ENCODE results near the gene ZNF862. TPM values are rescaled to one million over a fixed set of nuclear protein-coding genes. Genes with fewer than 3 reads are reported as not detected.

Gene ZNF862
- total RNA-seq, 1 experiment from 2014 or later = 3.6 TPM

- ChIA-PET POLR2A (no interaction called here), CTCF (interaction anchor here (0.9 to 4.1 kb wide), 3 partner anchors 10 to 22 kb away, joined by 5 to 42 read pairs (median 6); no protein-coding TSS in a partner anchor)
- Mint-ChIP-seq H3K27me3 (ENCODE audit: low read depth) (peaks cover 26% of the 10 kb centered on the region), H3K36me3 (no peaks in the 10 kb centered on the region), H3K27ac (no peak overlapping the region), H3K4me1 (peaks cover 16% of the 10 kb centered on the region), H3K9me3 (no peaks in the 10 kb centered on the region), H3K4me3 (no peak overlapping the region)
- DNase-seq (ENCODE audit: low spot score) = no peak
- no peak for ATAC-seq
- no peak for TF ChIP-seq ESRRA (CRISPR knock-in tag; IDR thresholded peaks at IDR 0.05; ENCODE audit: borderline replicate concordance)
- TF ChIP-seq PRRX2 (CRISPR knock-in tag; IDR thresholded peaks at IDR 0.05) = no peak
- TF ChIP-seq ERG (CRISPR knock-in tag; IDR thresholded peaks at IDR 0.05) = no peak
- TF ChIP-seq ZNF423 (CRISPR knock-in tag; IDR thresholded peaks at IDR 0.05) = no peak
- TF ChIP-seq FOXP4 (CRISPR knock-in tag; IDR thresholded peaks at IDR 0.05) = no peak
- TF ChIP-seq PRDM15 (CRISPR knock-in tag; IDR thresholded peaks at IDR 0.05) = no peak
- TF ChIP-seq RORB (CRISPR knock-in tag; IDR thresholded peaks at IDR 0.05) = no peak
- no peak for TF ChIP-seq FOXP1 (CRISPR knock-in tag; IDR thresholded peaks at IDR 0.05; ENCODE audit: borderline replicate concordance)
- TF ChIP-seq ZNF121 (CRISPR knock-in tag; IDR thresholded peaks at IDR 0.05) = no peak
Measured at GRCh38 chr7:149871576-149871975, 33.4 kb downstream of the ZNF862 start.

- Mint-ChIP-seq H3K27ac (peak overlapping the region; percentile 70), H3K4me3 (peak overlapping the region; percentile 74), H3K9me3 (no peaks in the 10 kb centered on the region), H3K4me1 (peaks cover 16% of the 10 kb centered on the region), H3K36me3 (no peaks in the 10 kb centered on the region), H3K27me3 (ENCODE audit: low read depth) (peaks cover 26% of the 10 kb centered on the region)
- DNase-seq (ENCODE audit: low spot score) (peak; percentile 49), ATAC-seq (peak; percentile 55)
- POLR2A ChIA-PET = no interaction called here
- CTCF ChIA-PET = interaction anchor here (0.9 to 4.1 kb wide), 3 partner anchors 11 to 23 kb away, joined by 5 to 42 read pairs (median 6); no protein-coding TSS in a partner anchor
- 0 out of 2 replicates have a peak, but pooled peaks have one; percentile 42 for TF ChIP-seq GTF2I (CRISPR knock-in tag; conservative IDR thresholded peaks at IDR 0.05)
- no peak for TF ChIP-seq ZNF532 (CRISPR knock-in tag; IDR thresholded peaks at IDR 0.05; ENCODE audit: borderline replicate concordance)
- no peak for TF ChIP-seq NFATC4 (CRISPR knock-in tag; IDR thresholded peaks at IDR 0.05)
- TF ChIP-seq ZNF512 (CRISPR knock-in tag; IDR thresholded peaks at IDR 0.05; ENCODE audit: borderline replicate concordance) = no peak
- no peak for TF ChIP-seq ATF2 (CRISPR knock-in tag; IDR thresholded peaks at IDR 0.05; ENCODE audit: borderline replicate concordance, low read depth)
- no peak for TF ChIP-seq RORB (CRISPR knock-in tag; IDR thresholded peaks at IDR 0.05)
- no peak for TF ChIP-seq ZNF281 (CRISPR knock-in tag; IDR thresholded peaks at IDR 0.05)
- TF ChIP-seq MAX (CRISPR knock-in tag; IDR thresholded peaks at IDR 0.05) = no peak
Measured at GRCh38 chr7:149872419-149873073, 34.4 kb downstream of the ZNF862 start.
